Neural progenitor cell (in vitro differentiated cells): ENCODE measurements around the gene FAM50A. TPM values are rescaled to one million over a fixed set of nuclear protein-coding genes. Genes with fewer than 3 reads are reported as not detected.

Source experiments
- DNase-seq: peaks from one replicate; pipeline ENCODE4 v3.0.0-alpha.2; 2016; ENCODE audit warnings: low spot score
- H2AFZ ChIP-seq: fragments of 200-600 bp; sonication (generic); replicated peaks from 2 replicates; pipeline ENCODE4 v1.6.1; 2016; ENCODE audit warnings: antibody characterized with exemption
- H3F3A ChIP-seq: fragments of 200-600 bp; sonication (generic); 2 replicates; pipeline ENCODE4 v1.6.1; 2016; ENCODE audit warnings: antibody characterized with exemption, low read depth
- H3K27ac ChIP-seq: fragments of 200-600 bp; sonication (generic); 2 replicates; pipeline ENCODE4 v1.5.1; 2016; ENCODE audit warnings: mild to moderate bottlenecking
- H3K27me3 ChIP-seq: fragments of 200-600 bp; sonication (generic); 2 replicates; pipeline ENCODE4 v1.6.1; 2016; ENCODE audit warnings: mild to moderate bottlenecking, moderate library complexity
- H3K36me3 ChIP-seq: fragments of 200-600 bp; sonication (generic); 2 replicates; pipeline ENCODE4 v1.5.1; 2016
- H3K4me1 ChIP-seq: fragments of 200-600 bp; sonication (generic); 2 replicates; pipeline ENCODE4 v1.6.1; 2016; ENCODE audit warnings: mixed run types
- H3K4me2 ChIP-seq: fragments of 200-600 bp; sonication (generic); 2 replicates; pipeline ENCODE4 v1.6.1; 2016
- H3K4me3 ChIP-seq: fragments of 200-600 bp; sonication (generic); 2 replicates; pipeline ENCODE4 v1.5.1; 2016
- H3K79me2 ChIP-seq: fragments of 200-600 bp; sonication (generic); 2 replicates; pipeline ENCODE4 v1.6.1; 2016; ENCODE audit warnings: low read depth
- H3K9ac ChIP-seq: fragments of 200-600 bp; sonication (generic); 2 replicates; pipeline ENCODE4 v1.6.1; 2016
- H3K9me3 ChIP-seq: fragments of 200-600 bp; sonication (generic); 2 replicates; pipeline ENCODE4 v1.5.1; 2016; ENCODE audit warnings: low read depth
- H4K20me1 ChIP-seq: fragments of 200-600 bp; sonication (generic); 2 replicates; pipeline ENCODE4 v1.6.1; 2016; ENCODE audit warnings: low read depth
- H3K27ac Mint-ChIP-seq: 3 replicates; pipeline ENCODE4 v1.8.0; 2021; ENCODE audit warnings: mixed read lengths
- H3K27me3 Mint-ChIP-seq: 2 replicates; pipeline ENCODE4 v1.8.0; 2022; ENCODE audit warnings: low read depth, mild to moderate bottlenecking, inconsistent platforms, moderate library complexity, mixed read lengths; ENCODE audit not compliant: insufficient read depth
- H3K36me3 Mint-ChIP-seq: 3 replicates; pipeline ENCODE4 v1.8.0; 2021; ENCODE audit warnings: mixed read lengths
- H3K4me1 Mint-ChIP-seq: 3 replicates; pipeline ENCODE4 v1.8.0; 2021; ENCODE audit warnings: mixed read lengths
- H3K4me3 Mint-ChIP-seq: 3 replicates; pipeline ENCODE4 v1.8.0; 2021; ENCODE audit warnings: mild to moderate bottlenecking, moderate library complexity, mixed read lengths
- H3K9me3 Mint-ChIP-seq: 3 replicates; pipeline ENCODE4 v1.8.0; 2020; ENCODE audit warnings: mixed read lengths
- CTCF ChIP-seq: fragments of 200-600 bp; sonication (generic); IDR thresholded peaks from 2 replicates; pipeline ENCODE4 v1.5.1; 2017; ENCODE audit warnings: antibody characterized with exemption, mild to moderate bottlenecking
- EZH2 ChIP-seq: fragments of 200-600 bp; sonication (generic); IDR thresholded peaks from 2 replicates; pipeline ENCODE4 v1.6.1; 2017; ENCODE audit warnings: antibody characterized with exemption, mild to moderate bottlenecking, moderate library complexity
- EZH2phosphoT487 ChIP-seq: fragments of 200-600 bp; sonication (generic); IDR thresholded peaks from 2 replicates; pipeline ENCODE4 v1.6.1; 2017; ENCODE audit warnings: antibody characterized with exemption
- total RNA-seq: library from RNA; depleted of rRNA; stranded (reverse); fragments of >200 nt; gene quantifications from 2 replicates; pipeline ENCODE4 v1.2.3, GENCODE V29; 2015; ENCODE audit warnings: low replicate concordance

Gene FAM50A
- total RNA-seq, 1 donor from 2014 or later = 30.4 TPM

DNA sequence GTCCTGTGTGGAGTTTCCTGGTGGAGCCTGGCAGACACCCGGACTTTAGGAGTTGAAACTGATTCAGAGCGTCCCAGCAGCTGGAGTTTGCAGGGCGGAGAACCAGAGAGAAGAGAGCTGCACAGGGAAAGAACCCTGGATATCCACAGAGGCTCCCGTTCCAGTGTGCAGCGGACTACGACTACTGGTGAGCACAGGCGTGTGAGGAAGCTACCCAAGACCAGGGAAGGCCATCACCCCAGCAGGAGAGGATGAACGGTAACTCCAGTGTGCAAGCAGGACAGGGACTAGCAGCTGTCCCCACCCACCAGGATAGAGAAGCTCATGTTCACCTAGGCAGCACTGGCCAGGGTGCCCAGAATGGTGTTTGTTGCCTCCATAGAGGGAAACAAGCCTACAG lies 32.9 kb downstream of the FAM50A start:
- Histone ChIP-seq H3K27ac (no peak overlapping the region), H3F3A (no peaks in the 10 kb centered on the region), H3K27me3 (no peaks in the 10 kb centered on the region), H4K20me1 (no peaks in the 10 kb centered on the region), H3K36me3 (no peaks in the 10 kb centered on the region), H3K4me1 (no peaks in the 10 kb centered on the region), H3K4me2 (no peak overlapping the region), H3K4me3 (no peak overlapping the region), H3K79me2 (no peaks in the 10 kb centered on the region), H3K9ac (no peak overlapping the region), H3K9me3 (no peaks in the 10 kb centered on the region), H2AFZ (no peak overlapping the region)
- no peak overlapping the region for H3K4me3 Mint-ChIP-seq
- no peak for TF ChIP-seq EZH2phosphoT487
- no peak for TF ChIP-seq CTCF
- no peak for TF ChIP-seq EZH2
- no peaks in the 10 kb centered on the region for H3K4me1 Mint-ChIP-seq
- no peak overlapping the region for H3K27ac Mint-ChIP-seq
- DNase-seq = no peak
- H3K36me3 Mint-ChIP-seq = peaks cover 13% of the 10 kb centered on the region
- peaks cover 5% of the 10 kb centered on the region for H3K27me3 Mint-ChIP-seq
- peaks cover 30% of the 10 kb centered on the region for H3K9me3 Mint-ChIP-seq

GRCh38 chrX:154477891-154478477 lies 34.0 kb downstream of the FAM50A start:
- Histone ChIP-seq H3K27ac (no peak overlapping the region), H2AFZ (no peak overlapping the region), H3K36me3 (no peaks in the 10 kb centered on the region), H3F3A (no peaks in the 10 kb centered on the region), H3K9me3 (no peaks in the 10 kb centered on the region), H3K79me2 (no peaks in the 10 kb centered on the region), H3K4me3 (peak overlapping the region; percentile 51), H4K20me1 (no peaks in the 10 kb centered on the region), H3K4me2 (peak overlapping the region; percentile 72), H3K9ac (no peak overlapping the region), H3K4me1 (no peaks in the 10 kb centered on the region), H3K27me3 (no peaks in the 10 kb centered on the region)
- H3K27ac Mint-ChIP-seq = no peak overlapping the region
- H3K27me3 Mint-ChIP-seq = peaks cover 9% of the 10 kb centered on the region
- H3K9me3 Mint-ChIP-seq = peaks cover 35% of the 10 kb centered on the region
- H3K36me3 Mint-ChIP-seq = peaks cover 13% of the 10 kb centered on the region
- TF ChIP-seq EZH2phosphoT487 = no peak
- TF ChIP-seq CTCF = no peak
- TF ChIP-seq EZH2 = no peak
- H3K4me3 Mint-ChIP-seq = peak overlapping the region; percentile 89
- DNase-seq = no peak
- H3K4me1 Mint-ChIP-seq = peaks cover 5% of the 10 kb centered on the region

GRCh38 chrX:154478728-154479622 lies 35.0 kb downstream of the FAM50A start, which contains the start of gene LAGE3:
Gene LAGE3, minus strand, starts transcription at chrX:154479281. Its CDS starts 366 bp downstream, at chrX:154478915.
- Histone ChIP-seq H3K79me2 (no peaks in the 10 kb centered on the region), H3K9me3 (no peaks in the 10 kb centered on the region), H2AFZ (no peak within 1 kb of the TSS), H3K27me3 (no peaks in the 10 kb centered on the region), H3K36me3 (no peaks in the 10 kb centered on the region), H3K4me3 (peak within 1 kb of the TSS; percentile 51), H3K9ac (no peak within 1 kb of the TSS), H3K27ac (no peak within 1 kb of the TSS), H4K20me1 (no peaks in the 10 kb centered on the region), H3K4me1 (no peaks in the 10 kb centered on the region), H3K4me2 (peak within 1 kb of the TSS; percentile 72), H3F3A (no peaks in the 10 kb centered on the region)
- DNase-seq = peak; percentile 92
- Mint-ChIP-seq H3K9me3 (peaks cover 35% of the 10 kb centered on the region), H3K36me3 (peaks cover 8% of the 10 kb centered on the region), H3K4me3 (peak within 1 kb of the TSS; percentile 89), H3K27ac (no peak within 1 kb of the TSS), H3K27me3 (peaks cover 9% of the 10 kb centered on the region), H3K4me1 (peaks cover 5% of the 10 kb centered on the region)
- TF ChIP-seq EZH2phosphoT487 (no peak), EZH2 (no peak), CTCF (no peak)
